Testis (tissue), 5 donors: Measurements from ENCODE around the gene DDC. TPM values are rescaled to one million over a fixed set of nuclear protein-coding genes. Genes with fewer than 3 reads are reported as not detected.

Source experiments
- DNase-seq: peaks from one replicate; pipeline ENCODE4 v3.0.0-alpha.2; 2019
- H3K27ac ChIP-seq, 2 donors: fragments of 200-600 bp; sonication (generic); one replicate each; pipeline ENCODE4 v1.5.1; 2019
- H3K27me3 ChIP-seq: fragments of 200-600 bp; sonication (generic); one replicate; pipeline ENCODE4 v1.5.1; 2019
- H3K36me3 ChIP-seq: fragments of 200-600 bp; sonication (generic); one replicate; pipeline ENCODE4 v1.5.1; 2017; ENCODE audit warnings: low read depth; ENCODE audit errors: missing control alignments
- H3K4me1 ChIP-seq: fragments of 200-600 bp; sonication (generic); one replicate; pipeline ENCODE4 v1.5.1; 2019
- H3K4me3 ChIP-seq, 2 donors: fragments of 200-600 bp; sonication (generic); one replicate each; pipeline ENCODE4 v1.5.1; 2017 to 2019
- H3K9me3 ChIP-seq: fragments of 200-600 bp; sonication (generic); one replicate; pipeline ENCODE4 v1.5.1; 2017
- POLR2A ChIP-seq: fragments of 450-650 bp; IDR thresholded peaks from one replicate; pipeline ENCODE4 v1.6.1; 2017; ENCODE audit warnings: antibody characterized with exemption, mild to moderate bottlenecking, moderate library complexity
- WGBS, 2 donors: methylation state at CpG; one replicate each; pipeline ENCODE4 v1.1.5; 2018; 5-methylcytosine and 5-hydroxymethylcytosine counted together
- intact Hi-C: fragments of 100-400 bp; cut with DNase I; formaldehyde crosslinking; loops from one replicate; pipeline ENCODE4 v1.15.1; 2023; ENCODE audit warnings: low total_unique reads
- long read RNA-seq, 2 donors: transcript quantifications; one replicate each; lab custom pipeline, GENCODE V29; 2026
- polyA plus RNA-seq: library from polyadenylated mRNA; stranded (reverse); fragments of 350-450 nt; fragmentation: Illumina TruSeq; extraction: RNeasy Lipid Tissue Mini Kit (QIAGEN cat#74804); gene quantifications from one replicate; pipeline ENCODE4 v1.2.3, GENCODE V29; 2014; ENCODE audit warnings: low read depth, low replicate concordance; ENCODE audit not compliant: insufficient read depth
- total RNA-seq, 2 donors: library from RNA; depleted of rRNA; stranded (reverse); fragments of >200 nt; gene quantifications; one replicate each; pipeline ENCODE4 v1.2.3, GENCODE V29; 2016
- TF ChIP-seq, protein P1 (sequence below), 3 experiments: fragments of 450-650 bp in 2 of 3; fragments of 200-600 bp in 1 of 3; sonication (generic) in 1 of 3; IDR thresholded peaks; one replicate each; pipeline ENCODE4 v1.5.1; 2016 to 2019; ENCODE audit warnings: antibody characterized with exemption in 3 of 3, mild to moderate bottlenecking in 2 of 3, moderate library complexity in 1 of 3

The DDC gene, protein sequence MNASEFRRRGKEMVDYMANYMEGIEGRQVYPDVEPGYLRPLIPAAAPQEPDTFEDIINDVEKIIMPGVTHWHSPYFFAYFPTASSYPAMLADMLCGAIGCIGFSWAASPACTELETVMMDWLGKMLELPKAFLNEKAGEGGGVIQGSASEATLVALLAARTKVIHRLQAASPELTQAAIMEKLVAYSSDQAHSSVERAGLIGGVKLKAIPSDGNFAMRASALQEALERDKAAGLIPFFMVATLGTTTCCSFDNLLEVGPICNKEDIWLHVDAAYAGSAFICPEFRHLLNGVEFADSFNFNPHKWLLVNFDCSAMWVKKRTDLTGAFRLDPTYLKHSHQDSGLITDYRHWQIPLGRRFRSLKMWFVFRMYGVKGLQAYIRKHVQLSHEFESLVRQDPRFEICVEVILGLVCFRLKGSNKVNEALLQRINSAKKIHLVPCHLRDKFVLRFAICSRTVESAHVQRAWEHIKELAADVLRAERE
- total RNA-seq (1 to 10 TPM; 1.2 to 3.3 TPM), polyA plus RNA-seq (4.1 TPM)
- long read RNA-seq, donor 1, result 0 reads
- long read RNA-seq, donor 2, result 0 reads

DNA sequence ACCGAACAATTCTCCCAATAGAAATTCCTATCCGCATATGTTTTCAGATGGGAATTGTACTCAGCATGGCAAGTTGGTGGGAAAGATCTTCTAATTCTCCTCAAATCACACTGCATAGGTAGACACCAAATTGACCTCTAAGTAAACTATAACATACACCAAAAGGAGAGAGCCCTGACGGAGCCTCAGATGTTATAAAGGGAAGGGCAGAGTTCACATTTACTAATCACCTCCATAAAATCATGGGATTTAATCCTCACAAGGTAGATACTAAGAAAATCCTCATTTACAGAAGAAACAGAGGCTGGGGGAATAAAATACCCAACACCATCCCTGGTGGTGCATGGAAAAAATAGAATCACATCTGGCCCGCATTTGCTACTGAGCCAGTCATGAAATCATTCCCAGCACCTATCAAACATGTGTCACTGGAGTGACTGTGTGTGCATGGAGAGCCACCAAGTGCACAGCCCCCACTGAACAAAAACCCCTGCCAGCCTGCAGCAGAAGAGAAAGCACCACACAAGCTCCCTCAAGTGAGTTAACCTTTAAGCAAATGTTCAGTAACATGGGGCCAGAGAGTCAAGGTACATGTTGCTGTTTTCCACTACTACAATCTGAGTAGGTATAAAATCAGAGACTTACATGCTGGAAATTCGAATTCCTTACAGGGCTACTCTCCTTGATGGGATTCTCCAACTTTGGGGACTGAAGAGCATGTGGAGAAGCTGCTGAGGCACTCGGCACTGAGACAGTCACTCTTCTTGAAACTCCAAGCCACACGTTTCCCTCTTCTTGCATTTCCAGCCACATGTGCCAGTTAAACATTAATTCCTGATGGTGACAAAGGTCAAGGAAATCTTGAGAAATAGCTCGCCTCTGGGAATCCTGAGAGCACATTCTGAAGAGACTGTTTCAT is at the start of gene DDC:
Gene DDC (minus strand): TSS at position 766 of the 919 bp plus-strand sequence. CDS start 21,320 bp downstream, outside the sequence.
- Histone ChIP-seq H3K27me3 (no peaks in the 10 kb centered on the region), H3K36me3 (no peaks in the 10 kb centered on the region), H3K4me3 (no peak within 1 kb of the TSS), H3K9me3 (no peaks in the 10 kb centered on the region), H3K4me1 (peaks cover 19% of the 10 kb centered on the region), H3K27ac (no peak within 1 kb of the TSS)
- TF ChIP-seq, protein P1, sequence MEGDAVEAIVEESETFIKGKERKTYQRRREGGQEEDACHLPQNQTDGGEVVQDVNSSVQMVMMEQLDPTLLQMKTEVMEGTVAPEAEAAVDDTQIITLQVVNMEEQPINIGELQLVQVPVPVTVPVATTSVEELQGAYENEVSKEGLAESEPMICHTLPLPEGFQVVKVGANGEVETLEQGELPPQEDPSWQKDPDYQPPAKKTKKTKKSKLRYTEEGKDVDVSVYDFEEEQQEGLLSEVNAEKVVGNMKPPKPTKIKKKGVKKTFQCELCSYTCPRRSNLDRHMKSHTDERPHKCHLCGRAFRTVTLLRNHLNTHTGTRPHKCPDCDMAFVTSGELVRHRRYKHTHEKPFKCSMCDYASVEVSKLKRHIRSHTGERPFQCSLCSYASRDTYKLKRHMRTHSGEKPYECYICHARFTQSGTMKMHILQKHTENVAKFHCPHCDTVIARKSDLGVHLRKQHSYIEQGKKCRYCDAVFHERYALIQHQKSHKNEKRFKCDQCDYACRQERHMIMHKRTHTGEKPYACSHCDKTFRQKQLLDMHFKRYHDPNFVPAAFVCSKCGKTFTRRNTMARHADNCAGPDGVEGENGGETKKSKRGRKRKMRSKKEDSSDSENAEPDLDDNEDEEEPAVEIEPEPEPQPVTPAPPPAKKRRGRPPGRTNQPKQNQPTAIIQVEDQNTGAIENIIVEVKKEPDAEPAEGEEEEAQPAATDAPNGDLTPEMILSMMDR (IDR thresholded peaks at IDR 0.05), result no peak
- no peak for TF ChIP-seq POLR2A
- no peak for DNase-seq
- 71 to 74% methylated on average over 8 of the region's 8 CpGs for WGBS, 2 donors
- intact Hi-C loops, result no loop called here

DNA sequence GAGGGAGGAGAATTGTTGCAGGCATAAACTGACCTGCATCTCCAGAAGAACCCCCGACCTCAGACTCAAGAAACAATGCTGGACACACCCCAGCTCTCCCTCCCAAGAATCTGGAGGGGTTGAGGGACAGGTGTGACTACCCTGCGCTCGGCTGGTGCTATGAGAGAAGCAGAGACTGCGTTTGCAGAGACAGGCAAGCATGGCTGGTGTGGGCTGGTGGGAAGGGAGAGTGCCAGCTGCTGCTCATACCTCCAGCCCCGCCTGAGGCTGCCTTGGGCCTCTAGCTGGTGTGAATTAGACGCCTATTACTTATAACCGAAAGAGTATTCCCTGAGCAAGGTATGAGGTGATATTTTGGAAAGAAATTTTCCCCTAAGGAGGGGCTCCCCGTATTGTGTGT is 48.3 kb upstream of the DDC start:
- Histone ChIP-seq H3K4me1 (peaks cover 11% of the 10 kb centered on the region), H3K4me3 (no peak overlapping the region), H3K36me3 (no peaks in the 10 kb centered on the region), H3K27ac (no peak overlapping the region), H3K9me3 (no peaks in the 10 kb centered on the region), H3K27me3 (no peaks in the 10 kb centered on the region)
- intact Hi-C loops, result no loop called here
- TF ChIP-seq, protein P1 (IDR thresholded peaks at IDR 0.05), result no peak
- TF ChIP-seq POLR2A, result no peak
- no peak for DNase-seq
- WGBS, 2 donors, result 88 to 95% methylated on average over 8 of the region's 8 CpGs

DNA sequence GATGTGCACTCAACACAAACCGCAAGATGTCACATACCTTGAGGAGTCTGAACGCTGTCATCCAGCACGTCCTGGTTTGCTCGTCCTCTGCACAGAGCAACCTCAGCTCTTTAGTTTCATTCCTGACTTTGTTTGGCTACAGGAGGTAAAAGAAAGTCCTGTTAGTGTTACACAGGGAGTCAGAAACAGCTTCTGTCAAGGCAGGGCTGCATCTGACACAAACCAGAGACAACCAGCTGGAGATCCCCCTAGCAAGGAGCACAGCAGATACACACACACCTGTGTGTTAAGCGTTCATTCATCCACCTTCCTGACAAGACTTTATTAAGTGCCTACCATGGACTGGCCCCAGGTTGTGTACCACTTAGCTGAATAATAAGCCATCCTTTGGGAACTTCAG is 47.5 kb upstream of the DDC start:
- H3K9me3 ChIP-seq, result no peaks in the 10 kb centered on the region
- H3K4me1 ChIP-seq, result peaks cover 11% of the 10 kb centered on the region
- 92 to 97% methylated on average over 5 of the region's 5 CpGs for WGBS, 2 donors
- no peak for DNase-seq
- no peaks in the 10 kb centered on the region for H3K27me3 ChIP-seq
- no peak overlapping the region for H3K4me3 ChIP-seq
- no peak for TF ChIP-seq POLR2A
- no peak overlapping the region for H3K27ac ChIP-seq
- intact Hi-C loops, result no loop called here
- H3K36me3 ChIP-seq, result no peaks in the 10 kb centered on the region

DNA sequence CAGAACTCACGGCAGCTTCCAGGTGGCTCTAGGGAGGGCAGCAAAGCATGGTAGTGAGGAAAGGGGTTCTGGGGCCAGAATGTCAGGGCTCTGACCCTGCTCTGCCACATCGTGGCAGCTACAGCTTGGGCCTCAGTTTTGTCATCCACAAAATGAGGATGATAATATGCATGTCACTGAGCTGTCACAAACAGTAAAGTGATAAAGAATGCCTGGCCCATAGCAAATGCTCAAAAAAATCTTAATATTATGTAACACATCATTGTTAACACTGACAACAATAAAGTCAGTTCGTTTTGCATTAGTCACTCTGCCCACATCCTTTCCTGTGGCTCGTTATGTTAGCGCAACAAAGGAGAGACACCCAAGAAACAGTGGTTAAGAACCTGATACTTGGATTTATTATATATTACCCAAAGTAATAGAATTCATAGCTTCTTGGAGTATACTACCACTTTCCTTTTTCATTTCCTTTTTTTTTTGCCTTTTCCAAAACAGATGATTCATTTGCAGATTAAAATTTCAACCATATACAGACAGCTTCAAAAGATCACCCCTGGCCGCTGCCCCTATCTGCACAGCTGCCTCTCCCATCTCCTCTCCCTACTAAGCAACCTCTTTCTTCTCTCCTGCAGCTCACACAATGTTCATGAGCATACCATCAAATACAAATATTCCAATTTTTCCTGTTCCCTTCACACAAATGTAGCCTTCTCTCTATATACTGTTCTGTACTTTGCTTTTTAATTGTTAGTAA is 45.5 kb upstream of the DDC start:
- H3K27me3 ChIP-seq, result no peaks in the 10 kb centered on the region
- H3K4me1 ChIP-seq, result peaks cover 11% of the 10 kb centered on the region
- intact Hi-C loops, result no loop called here
- DNase-seq, result no peak
- H3K27ac ChIP-seq, result no peak overlapping the region
- no peaks in the 10 kb centered on the region for H3K36me3 ChIP-seq
- WGBS, 2 donors, result 74 to 85% methylated on average over 6 of the region's 6 CpGs
- no peak for TF ChIP-seq POLR2A
- TF ChIP-seq, protein P1 (IDR thresholded peaks at IDR 0.05), result no peak
- no peaks in the 10 kb centered on the region for H3K9me3 ChIP-seq
- H3K4me3 ChIP-seq, result no peak overlapping the region
